Measurements from ENCODE around the gene ARSA.

Gene ARSA

DNA sequence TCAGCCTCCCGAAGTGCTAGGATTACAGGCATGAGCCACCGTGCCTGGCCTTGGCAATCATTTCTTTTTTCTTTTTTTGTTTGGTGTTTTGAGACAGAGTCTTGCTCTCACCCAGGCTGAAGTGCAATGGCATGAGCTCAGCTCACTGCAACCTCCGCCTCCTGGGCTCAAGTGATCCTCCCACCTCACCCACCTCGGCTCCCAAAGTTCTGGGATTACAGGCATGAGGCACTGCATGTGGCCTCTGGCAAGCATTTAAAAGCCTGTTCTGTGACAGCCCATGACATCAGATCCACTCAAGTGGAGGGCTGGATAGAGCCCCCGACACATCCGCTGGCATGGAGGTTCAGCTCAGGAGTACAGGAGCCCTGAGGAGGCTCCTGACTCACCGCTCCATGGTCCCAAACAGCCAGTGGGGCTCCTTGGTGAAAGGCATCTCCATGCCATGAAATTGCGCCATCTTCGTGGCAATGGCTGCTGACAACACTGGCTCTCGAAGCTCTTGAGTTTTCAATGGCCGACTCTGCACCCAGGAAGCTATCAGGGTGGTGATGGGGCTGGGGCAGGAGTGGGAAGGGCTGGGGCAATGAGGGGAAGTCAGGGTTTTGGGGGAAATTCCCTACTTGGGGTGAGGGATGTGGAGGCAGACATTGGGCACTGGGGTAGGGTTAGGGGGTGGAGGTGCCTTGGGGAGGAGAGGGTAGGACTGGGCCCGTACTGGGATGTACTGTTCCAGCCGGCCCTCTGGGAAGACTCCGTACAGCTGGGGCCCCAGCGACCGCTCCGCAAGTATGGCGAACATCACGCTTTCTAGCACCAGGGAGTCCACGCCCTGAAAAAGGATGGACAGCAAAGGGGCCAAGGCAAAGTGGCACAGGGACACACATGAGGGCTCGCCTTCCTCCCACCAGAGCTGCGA is 46.7 kb downstream of the ARSA start:
- DNase-seq (ENCODE audit: low read depth in 3 of 3), result no peak

GRCh38 chr22:50579752-50580151 is 48.2 kb downstream of the ARSA start:
- DNase-seq (ENCODE audit: low read depth in 3 of 3), result no peak

- no peak for DNase-seq (ENCODE audit: low read depth in 3 of 3)
Observed at GRCh38 chr22:50578776-50579310, 49.1 kb downstream of the ARSA start.

GRCh38 chr22:50577987-50578775 is 49.8 kb downstream of the ARSA start, which contains the start of gene CPT1B:
Gene CPT1B (minus strand): TSS chr22:50578427. CDS start chr22:50577915, 512 bp downstream.
- DNase-seq (ENCODE audit: low read depth in 3 of 3), result no peak

- no peak for DNase-seq (ENCODE audit: low read depth in 3 of 3)
Observed at GRCh38 chr22:50577697-50577986, 50.3 kb downstream of the ARSA start.

GRCh38 chr22:50576806-50577696 is 50.9 kb downstream of the ARSA start:
- no peak for DNase-seq (ENCODE audit: low read depth in 3 of 3)

DNA sequence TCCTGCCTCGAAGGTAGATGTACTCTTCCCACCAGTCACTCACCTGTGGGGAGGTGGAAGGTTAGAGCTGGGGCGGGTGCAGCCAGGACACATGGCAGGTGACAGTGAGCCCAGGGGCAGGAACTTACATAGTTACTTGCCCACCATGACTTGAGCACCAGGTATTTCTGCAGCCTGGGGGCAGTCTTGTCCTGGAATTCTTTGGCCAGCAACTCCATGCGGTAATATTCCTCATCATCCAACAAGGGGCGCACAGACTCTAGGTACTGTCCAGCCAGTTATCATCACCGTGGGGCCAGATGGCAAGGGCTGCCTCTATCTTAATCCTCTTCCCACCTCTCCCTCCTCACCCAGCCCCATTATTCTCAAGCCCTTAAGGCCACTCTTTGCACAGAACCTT is 51.9 kb downstream of the ARSA start:
- no peak for DNase-seq (ENCODE audit: low read depth in 3 of 3)

GRCh38 chr22:50575426-50575941 is 52.5 kb downstream of the ARSA start:
- DNase-seq (ENCODE audit: low read depth in 3 of 3), result no peak

Measured in stimulated activated CD4-positive, alpha-beta T cell treated with anti-CD3 and anti-CD28 coated beads, TNF-alpha, amount 100 ng/mL, for 48 hours (primary cell).